Amygdala (tissue), 56 donors: ENCODE data around the gene FCGR2B.
"Not testable (repeated sequence)": the region's sequence is repeated elsewhere in the genome, so short reads cannot be mapped to it uniquely, and the experiment has no call there.

Experiments
- DNase-seq, 56 donors: peaks; one replicate each; lab custom pipeline; 2025; lab: John Stamatoyannopoulos, UW

Gene FCGR2B

GRCh38 chr1:161698302-161698701 lies 35.4 kb downstream of the FCGR2B start:
- DNase-seq, result not testable (repeated sequence)

GRCh38 chr1:161702250-161702649 lies 39.3 kb downstream of the FCGR2B start:
- DNase-seq, result no peak

- no peak for DNase-seq
Measured at GRCh38 chr1:161705537-161705936, 42.6 kb downstream of the FCGR2B start.

- DNase-seq, result no peak
Measured at GRCh38 chr1:161706113-161706481, 43.2 kb downstream of the FCGR2B start.

- peak in 13 of 56 donors; percentile 2 to 56 (median 14) for DNase-seq
Measured at GRCh38 chr1:161706482-161707347, 43.8 kb downstream of the FCGR2B start, which contains the start of gene FCRLA. Gene FCRLA, plus strand, starts transcription at chr1:161707229. Its CDS starts 36 bp downstream, at chr1:161707265.

- no peak for DNase-seq
Measured at GRCh38 chr1:161707503-161707902, 44.6 kb downstream of the FCGR2B start.

GRCh38 chr1:161709373-161709772 lies 46.4 kb downstream of the FCGR2B start:
- DNase-seq, result no peak

GRCh38 chr1:161710560-161710959 lies 47.6 kb downstream of the FCGR2B start:
- DNase-seq, result no peak

GRCh38 chr1:161718559-161719324 lies 55.8 kb downstream of the FCGR2B start:
- no peak for DNase-seq

- DNase-seq, result no peak
Measured at GRCh38 chr1:161719325-161719611, 56.3 kb downstream of the FCGR2B start.

GRCh38 chr1:161720422-161720821 lies 57.5 kb downstream of the FCGR2B start:
- no peak for DNase-seq

GRCh38 chr1:161720956-161721737 lies 58.2 kb downstream of the FCGR2B start, which contains the start of gene FCRLB:
Gene FCRLB, plus strand, starts transcription at chr1:161721544. Its CDS starts 1,129 bp downstream, at chr1:161722673.
- no peak for DNase-seq

GRCh38 chr1:161721738-161722343 lies 58.9 kb downstream of the FCGR2B start:
- DNase-seq, result no peak

GRCh38 chr1:161722406-161722805 lies 59.5 kb downstream of the FCGR2B start:
- no peak for DNase-seq

GRCh38 chr1:161723459-161724141 lies 60.7 kb downstream of the FCGR2B start:
- DNase-seq, result no peak

- DNase-seq, result not testable (repeated sequence)
Measured at GRCh38 chr1:161725258-161725907, 62.4 kb downstream of the FCGR2B start.

GRCh38 chr1:161725908-161726472 lies 63.0 kb downstream of the FCGR2B start:
- DNase-seq, result peak in 36 of 56 donors; percentile 8 to 68 (median 40)

GRCh38 chr1:161726473-161727255 lies 63.7 kb downstream of the FCGR2B start:
- DNase-seq, result peak in 48 of 56 donors; percentile 25 to 80 (median 60)
